ENCODE results near the gene BASP1.

GRCh38 chr5:17276445-17276844 lies 59.0 kb downstream of the BASP1 start:
- TF ChIP-seq CTCF (IDR thresholded peaks at IDR 0.05) (no peak), REST (IDR thresholded peaks at IDR 0.05; ENCODE audit: low read depth, low read length) (no peak), YY1 (IDR thresholded peaks at IDR 0.05; ENCODE audit: low read depth) (no peak), JUND (IDR thresholded peaks at IDR 0.05) (no peak), SIN3A (IDR thresholded peaks at IDR 0.05; ENCODE audit: borderline replicate concordance, low read depth, low read length) (no peak), EZH2phosphoT487 (IDR thresholded peaks at IDR 0.05; ENCODE audit: borderline replicate concordance, low read depth) (no peak), EP300 (IDR thresholded peaks at IDR 0.05; ENCODE audit: borderline replicate concordance in 1 of 2, low read depth in 1 of 2, low read length in 1 of 2) (no peak), GABPA (IDR thresholded peaks at IDR 0.05; ENCODE audit: low read depth) (no peak), NRF1 (IDR thresholded peaks at IDR 0.05; ENCODE audit: low read depth, low read length) (no peak), FOXJ3 (CRISPR knock-in tag; IDR thresholded peaks at IDR 0.05) (no peak), ZBTB33 (IDR thresholded peaks at IDR 0.05; ENCODE audit: borderline replicate concordance, low read depth) (no peak), POLR2AphosphoS5 (IDR thresholded peaks at IDR 0.05; ENCODE audit: low read depth, low read length) (no peak)
